Hindlimb muscle (tissue), 1 donor: ENCODE results near the gene UQCC2. TPM values are rescaled to one million over a fixed set of nuclear protein-coding genes. Genes with fewer than 3 reads are reported as not detected.
A peak's percentile ranks its signal among the peaks of the same experiment; 100 is the strongest.

ENCODE experiments used
- DNase-seq: peaks from one replicate; pipeline ENCODE4 v3.0.0-alpha.2; 2013
- polyA plus RNA-seq: library from polyadenylated mRNA; unstranded; fragments of 120-200 nt; gene quantifications from one replicate; pipeline ENCODE4 v1.2.1, GENCODE V29; 2013; ENCODE audit not compliant: insufficient read length

Gene UQCC2
- polyA plus RNA-seq, 1 donor = 68.2 TPM

DNA sequence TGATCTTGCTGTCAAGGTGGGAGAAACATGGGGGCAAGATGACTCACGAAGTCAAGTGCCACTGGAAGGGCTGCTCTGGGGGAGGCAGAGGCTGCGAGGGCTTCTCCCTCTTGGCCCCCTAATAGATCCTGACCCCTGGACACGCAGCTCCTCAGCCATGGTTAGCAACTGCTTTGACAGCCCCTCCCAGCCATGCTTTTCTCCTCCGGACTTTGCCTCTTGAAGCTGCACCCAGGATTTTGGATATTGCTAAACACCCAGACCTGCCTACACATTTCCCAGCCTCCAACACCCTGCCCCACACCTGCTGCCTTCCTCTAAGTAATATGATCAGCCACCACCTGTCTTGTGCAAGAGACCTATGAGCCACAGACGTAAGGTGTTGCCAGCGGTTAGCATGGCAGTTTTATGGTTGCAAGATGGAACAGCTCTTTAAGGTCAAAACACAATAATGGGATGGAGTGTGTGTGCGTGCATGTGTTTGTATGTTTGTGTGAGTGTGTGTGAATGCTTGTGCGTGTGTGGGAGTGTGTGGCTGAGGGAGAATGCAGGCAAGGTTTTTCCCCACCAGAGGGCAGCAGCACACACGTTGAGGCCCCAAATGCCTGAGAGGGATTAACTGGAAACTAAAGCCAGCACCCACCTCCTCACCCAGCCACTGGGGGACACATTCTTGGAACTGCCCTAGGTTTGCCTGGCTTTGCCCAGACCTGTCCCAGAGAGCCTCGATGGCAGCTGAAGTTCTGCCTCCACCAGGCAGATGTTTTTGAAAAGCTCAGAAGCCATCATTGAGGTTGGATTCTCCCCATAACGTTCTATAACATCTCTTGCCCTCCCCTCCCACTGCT, 32.7 kb upstream of the UQCC2 start:
- DNase-seq = peak; percentile 59

DNA sequence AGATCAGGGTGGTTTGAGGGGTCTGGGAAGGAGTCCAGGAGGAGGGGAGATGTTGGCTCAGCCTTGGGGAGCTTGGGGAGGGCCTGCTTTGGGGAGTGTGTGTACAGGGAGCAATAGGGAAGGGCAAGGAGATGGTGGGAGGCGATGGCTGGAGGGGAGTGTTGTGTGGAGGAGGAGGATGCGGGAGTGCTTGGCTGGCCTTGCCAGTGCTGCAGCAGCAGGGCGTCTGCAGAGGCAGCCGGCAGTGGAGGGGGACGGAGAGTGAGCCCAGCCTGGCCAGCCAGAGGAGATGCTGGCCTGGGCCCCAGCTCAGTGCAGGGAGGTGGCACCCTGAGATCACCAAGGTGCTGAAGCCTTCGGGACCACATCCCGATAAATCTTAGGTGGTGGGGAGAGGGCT, 31.3 kb upstream of the UQCC2 start:
- DNase-seq = no peak

DNA sequence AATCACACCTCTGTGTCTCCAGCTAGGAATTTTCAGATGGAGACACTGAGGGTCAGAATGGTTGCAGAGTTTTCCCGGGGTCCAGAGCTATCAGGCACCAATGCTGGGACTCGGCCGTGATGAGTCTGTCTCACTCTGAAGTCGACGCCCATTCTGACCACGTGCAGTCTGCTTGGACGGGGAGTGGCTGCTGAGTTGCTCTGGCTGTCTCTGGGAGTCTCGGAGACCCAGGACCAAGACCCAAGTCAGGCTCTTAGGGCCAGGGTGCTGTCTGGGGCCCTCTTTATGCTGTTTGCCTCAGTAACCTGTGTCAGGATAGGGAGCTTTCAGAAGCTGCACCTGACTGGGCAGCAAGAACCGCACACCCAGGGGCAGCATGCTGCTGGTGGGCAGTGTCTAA, 30.6 kb upstream of the UQCC2 start:
- no peak for DNase-seq

DNA sequence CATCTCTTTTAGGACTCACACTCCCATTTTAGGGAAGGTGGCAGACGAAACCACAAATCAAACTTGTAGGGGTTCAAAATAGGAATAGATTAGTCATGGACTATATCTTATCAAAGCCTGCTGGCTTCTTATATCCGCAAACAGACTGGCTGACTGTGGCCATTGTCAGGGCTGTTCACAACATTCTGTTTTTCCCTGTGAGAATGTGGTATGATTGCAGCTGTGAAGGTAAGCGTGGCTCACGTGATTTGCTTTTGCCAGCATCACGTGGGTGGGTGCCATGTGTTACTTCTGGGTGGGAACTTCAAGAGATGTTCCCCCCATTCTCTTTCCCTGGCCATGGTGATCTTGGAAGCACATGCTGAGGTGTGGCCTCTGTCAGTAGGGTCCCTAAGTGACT, 29.3 kb upstream of the UQCC2 start:
- DNase-seq = no peak

DNA sequence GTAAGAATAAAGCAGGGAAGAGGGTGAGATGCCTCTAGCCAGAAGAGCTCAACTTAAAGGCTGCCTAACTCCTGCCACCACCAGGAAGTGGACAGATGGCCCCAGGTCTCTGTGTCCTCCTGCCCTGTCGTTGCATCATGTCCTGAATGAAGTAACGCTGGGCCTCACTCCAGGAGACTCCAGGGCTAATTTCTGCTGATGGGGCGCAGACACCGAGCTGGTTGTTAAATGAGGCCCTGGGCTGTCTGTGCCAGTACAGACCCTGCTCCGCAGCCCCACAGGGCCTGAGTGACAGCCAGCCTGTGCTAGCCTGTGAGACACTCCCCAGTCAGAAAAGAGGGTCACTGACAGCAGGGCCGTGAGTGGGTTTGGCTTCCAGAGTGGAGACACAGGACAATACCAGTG, 28.7 kb upstream of the UQCC2 start:
- DNase-seq = no peak

DNA sequence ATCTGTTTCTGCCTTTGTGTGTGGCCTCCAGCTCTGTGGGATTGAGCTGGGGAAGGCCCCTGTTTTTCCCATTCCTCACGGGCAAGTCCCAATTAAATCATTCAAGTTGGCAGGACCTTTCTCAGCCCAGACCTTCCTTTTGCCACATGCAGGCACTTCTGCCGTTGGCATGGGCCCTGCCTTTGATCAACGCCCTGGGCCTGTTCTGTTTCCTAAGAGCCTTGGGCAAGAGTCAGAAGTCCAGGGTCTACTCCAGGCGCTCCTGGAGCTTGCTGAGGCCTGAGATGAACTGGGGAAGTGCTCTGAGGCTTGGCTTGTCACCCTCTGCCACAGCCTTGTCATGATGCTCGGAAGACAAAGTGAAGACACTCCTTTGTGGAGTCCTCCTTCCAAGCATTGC, 28.1 kb upstream of the UQCC2 start:
- DNase-seq = no peak

DNA sequence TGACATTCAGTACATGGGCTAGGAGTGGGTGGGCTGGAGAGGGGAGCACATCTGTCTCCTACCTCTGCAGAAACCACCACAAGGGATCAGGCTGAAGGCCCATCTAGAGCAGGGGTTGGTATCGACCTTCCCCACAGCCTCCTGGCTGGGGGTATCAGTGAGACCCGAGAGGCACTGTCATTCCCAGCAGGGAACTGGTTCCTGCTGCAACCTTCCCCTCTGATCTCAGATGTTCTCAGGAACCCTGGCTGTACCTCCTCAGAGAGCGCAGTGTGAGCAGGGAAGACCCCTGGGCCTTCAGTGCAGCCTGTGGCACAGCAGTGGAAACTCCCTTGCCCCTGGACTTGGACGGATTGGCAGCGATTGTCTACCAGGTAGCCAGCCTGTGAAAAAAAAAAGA, 27.4 kb upstream of the UQCC2 start:
- no peak for DNase-seq

DNA sequence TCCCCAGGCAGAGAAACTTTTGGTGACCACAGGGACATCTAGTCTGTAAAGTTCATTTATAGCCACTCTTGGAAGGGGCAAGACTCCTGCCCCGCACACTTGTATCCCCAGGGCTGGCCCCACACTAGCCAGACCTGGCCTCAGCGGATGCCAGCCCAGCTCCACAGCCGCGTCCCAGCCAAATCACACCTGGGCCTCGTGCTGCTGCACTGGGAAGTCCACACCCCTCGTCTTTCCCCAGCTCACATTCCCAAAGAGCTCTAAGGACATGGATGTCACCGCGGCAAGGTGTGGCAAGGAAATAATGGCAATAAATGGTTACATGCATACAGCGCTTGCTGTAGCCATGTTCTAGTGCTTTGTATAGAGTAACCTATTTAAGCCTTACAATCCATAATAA, 26.7 kb upstream of the UQCC2 start:
- DNase-seq = no peak

DNA sequence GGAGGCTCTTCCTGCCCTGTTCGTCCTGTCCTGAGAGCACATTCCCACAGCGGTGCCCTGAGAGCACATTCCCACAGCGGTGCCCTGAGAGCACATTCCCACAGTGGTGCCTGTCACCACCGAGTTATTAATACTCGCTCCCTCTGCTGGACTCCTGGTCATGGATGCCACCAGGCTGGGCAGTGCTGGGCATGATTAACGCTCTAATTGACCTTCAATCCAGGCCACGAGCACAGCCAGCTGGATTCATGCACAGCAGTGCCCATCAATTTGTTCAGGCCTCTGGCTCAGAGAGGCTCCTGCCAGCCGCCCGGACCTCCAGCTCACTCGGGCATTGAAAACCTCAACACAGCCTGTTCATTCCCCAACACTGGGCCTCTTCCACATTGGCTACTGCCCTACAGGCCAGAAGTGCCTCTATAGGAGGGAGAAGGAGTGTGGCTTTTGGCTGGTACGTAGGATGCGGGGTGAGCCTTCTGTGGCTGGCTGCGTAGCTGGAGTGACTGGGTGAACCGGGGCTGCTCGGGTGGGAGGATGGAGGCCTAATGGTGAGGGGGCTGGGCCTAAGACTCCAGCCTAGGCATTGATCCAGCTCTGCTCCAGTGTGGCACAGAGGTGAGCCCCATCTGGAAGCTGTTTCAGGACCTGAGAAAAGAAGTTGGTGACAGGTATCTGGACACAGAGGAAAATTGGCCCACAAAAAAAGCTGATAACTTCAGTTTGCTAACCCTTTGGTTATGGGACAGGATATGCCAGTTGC, 25.9 kb upstream of the UQCC2 start:
- no peak for DNase-seq

DNA sequence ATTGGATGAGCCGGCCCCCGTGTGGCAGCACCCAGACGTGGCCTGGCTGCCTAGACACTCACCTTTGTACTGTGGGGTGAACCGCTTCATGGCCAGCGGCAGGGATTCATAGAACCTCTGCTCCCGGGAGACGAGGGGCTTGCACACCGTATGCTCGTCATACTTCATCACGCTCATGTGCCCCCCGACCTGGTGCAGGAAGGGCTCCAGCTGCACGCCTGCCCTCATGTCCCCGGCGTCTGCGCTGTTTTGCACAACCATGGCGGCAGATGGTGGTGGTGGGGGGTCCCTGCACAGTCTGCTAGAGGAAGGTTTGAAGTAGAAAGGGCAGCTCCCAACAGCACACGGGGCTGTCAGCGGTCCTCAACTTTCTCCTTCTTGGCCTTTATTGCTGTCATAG, 23.7 kb upstream of the UQCC2 start:
- DNase-seq = no peak

DNA sequence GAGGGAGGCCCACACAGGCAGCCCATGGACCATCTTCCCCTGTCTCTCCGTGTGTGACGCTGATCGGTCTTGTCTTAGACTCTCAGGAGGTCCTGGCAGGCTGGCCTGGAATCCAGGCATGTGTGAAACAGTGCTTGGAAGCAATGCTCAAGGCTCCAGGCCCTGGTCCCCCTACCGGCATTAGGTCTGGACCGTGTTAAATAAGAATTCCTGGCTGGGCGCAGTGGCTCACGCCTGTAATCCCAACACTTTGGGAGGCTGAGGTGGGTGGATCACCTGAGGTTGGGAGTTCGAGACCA, 22.2 kb upstream of the UQCC2 start:
- DNase-seq = no peak

DNA sequence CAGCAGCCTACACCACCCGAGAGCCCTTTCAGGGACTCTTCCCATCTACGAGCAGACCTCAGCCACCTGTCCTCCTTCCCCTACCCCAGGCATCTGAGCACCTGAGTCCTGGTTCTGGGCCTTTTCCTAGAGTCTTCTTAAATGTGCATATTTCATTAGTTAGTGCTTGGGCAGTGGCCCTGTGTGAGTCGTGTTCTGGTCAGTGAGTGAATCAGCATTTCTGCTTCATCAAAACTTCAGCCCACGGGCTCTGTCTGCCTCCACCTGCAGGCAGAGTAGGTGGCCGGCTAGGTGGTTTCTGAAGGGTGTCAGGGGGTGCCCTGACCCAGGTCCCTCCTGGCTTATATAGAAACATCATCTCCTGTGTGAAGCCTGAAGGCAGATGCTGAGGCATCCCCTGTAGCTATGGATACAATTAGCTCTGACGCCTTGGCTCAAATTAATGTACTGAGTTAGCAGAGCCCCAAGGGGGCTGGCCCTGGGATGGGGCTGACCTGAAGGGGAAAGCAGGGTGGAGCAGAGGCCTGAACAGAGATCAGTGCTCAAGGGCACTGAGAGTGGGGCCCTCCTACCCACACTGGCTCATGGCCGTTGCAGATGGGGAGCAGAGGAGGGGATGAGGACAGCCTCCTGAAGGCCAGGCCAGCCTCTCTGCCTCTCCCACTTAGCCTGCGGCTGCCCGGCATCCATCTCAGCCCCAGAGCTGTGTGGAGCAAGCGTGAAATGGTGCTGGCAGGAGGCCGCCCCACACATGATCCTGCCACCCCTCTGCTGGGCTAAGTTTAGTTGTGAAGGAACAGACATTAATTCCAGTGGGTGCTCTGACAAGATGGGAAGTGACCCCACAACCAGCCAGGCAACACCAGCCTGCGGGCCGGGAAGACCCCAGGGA, 21.6 kb upstream of the UQCC2 start:
- no peak for DNase-seq

DNA sequence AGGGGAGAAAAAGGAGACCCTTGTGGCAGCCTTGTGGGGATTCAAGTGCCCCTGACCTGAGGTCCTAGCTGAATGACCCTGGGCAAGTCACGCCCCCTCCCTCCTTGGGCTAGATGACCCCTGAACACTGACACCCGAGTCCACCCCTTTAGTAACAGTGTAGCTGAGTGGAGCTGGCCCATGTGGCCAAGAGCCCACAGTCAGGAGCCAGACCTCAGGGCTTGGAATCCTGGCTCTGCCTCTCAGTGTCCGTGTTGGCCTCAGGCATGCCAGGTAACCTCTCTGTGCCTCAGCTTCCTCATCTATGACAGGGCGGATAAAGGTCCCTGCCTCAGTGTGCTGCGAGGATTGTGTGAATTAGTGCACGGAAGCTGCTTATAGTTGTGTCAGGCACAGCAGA, 20.9 kb upstream of the UQCC2 start:
- DNase-seq = no peak

DNA sequence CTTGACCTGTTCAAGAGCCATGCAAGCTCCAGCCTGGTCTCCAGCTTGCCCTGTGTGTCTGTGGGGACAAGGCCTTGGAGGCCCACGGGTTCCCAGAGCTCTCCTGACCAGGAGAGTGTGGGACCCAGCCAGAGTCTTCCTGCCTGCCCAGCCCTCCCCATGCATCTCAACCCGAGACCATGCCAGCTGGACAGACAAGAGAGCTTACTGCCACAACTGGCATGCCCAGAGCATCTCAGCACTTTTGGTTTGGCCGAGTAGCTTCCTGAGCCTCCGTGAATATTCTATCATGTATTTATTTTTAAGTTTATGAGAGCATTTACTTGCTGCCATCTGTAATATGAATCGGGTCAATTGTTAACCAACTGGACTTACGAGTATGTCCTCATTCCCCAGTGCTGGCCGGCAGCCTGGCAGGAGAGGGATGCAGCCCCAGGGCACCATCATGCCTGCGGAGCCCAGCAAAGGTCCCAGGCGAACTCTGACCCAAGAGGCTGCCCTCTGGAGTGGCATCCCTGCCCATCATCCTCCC, 20.3 kb upstream of the UQCC2 start:
- DNase-seq = no peak

DNA sequence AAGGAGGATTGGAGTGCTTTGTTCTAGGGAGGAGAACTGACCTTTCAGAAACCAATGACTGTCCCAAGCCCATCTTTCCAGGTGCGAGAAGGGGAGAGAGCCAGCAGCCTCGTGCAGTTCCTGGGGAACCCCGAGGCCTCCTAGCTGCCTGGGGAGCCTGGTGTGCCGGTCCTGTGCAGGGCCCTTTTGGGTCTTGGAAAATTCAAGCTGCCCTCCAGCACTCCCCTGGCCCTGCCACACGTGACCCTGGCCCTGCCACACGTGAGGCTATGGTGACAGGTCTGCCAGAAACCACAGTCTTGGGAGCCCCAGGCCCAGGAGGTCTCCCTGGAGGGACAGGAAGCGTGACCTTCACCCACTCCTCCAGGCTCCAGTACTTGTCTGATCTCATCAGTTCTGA, 19.5 kb upstream of the UQCC2 start:
- DNase-seq = no peak

DNA sequence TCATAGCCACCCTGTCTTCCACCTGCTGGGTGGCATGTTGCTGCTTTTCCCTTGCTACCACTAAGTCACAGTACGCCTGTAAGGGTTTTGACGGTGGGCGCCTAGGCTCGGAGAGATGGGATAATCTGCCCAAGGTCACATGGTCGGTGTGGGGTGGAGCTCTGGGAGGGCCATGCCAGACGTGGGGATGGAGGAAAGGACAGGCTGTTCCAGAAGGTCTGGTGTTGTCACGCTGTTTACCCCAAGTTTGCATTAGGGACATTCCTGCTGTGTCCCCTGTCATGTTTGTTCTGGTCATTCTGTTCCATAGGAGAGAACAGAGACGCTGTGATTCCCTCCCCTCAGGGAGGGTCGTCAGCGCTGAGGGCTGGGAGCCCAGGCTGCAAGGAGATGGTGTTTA, 19.1 kb upstream of the UQCC2 start:
- DNase-seq = no peak

DNA sequence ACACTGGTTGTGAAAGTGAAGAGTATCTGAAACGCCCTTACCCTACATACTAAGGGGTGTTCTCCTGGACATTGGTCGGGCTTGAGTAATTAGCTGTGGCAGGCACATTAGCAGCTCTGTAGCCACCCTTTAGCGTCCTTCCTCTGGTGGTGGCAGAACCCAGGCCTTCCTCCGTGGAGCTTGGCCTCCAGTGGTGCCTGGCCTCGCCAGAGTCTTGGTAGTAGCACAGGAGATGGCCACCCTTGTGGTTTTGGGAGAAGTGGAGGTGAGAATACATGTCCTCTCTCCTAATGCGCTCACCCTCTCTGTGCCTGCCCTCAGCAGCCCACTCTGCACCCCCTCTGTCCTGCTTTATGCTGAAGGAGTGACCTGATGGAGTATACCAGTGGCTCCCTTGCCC, 17.6 kb upstream of the UQCC2 start:
- no peak for DNase-seq

DNA sequence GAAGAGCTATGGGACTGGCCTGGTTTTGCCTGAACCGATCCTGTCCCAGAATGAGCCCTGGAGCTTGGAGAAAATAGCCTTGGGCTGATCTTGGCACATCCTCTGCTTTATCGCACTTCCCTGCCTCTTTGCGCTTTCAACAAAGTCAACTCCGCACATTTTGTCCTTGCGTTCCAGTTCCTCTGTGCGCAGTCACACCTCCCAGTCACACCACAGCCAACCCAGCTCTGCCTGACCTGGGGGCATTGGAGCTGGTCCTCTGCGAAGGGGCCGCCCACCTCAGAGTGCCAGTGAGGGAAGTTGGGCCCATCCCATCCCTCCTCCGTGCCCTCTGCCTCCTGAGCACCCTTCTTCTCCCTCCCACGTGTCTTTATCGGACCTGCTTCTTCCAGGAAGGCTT, 16.9 kb upstream of the UQCC2 start:
- no peak for DNase-seq

DNA sequence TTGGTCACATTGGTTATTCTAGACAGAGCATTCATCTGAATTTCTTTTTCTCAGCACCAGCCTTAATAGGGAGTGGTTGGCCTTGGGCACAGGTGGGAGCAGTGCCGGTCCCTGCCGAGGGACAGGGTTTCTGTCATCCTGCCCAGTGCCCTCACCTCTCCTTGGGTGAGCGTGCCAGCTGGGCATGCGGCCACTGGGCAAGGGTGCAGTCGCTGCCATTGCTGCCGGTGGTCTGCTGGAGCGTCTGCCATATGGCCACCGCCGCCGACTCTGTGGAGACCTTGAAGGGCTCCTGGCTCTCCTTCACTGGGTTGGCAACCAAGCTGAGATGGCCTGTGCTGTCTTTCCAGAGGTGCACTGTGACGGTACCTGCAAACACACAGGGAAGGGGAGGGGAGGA, 16.4 kb upstream of the UQCC2 start:
- no peak for DNase-seq

DNA sequence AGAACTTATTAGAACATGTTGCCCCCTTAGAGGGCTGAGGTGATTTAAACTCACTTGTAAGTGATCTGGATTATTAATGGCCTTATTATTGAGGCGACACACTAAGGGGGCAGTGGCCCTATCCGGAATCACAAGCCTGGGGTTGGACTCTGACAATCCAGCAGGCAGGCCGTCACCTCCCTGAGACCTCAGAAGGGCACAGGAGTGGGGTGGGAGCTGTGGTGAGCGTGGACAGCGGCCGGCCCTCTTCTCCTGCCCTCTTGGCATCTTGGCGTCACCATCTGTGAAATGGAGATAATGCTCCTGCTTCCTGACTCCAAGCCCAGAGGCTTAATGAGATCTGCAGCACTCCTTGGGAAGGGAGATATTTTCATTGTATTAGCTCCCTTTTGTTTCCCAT, 15.6 kb upstream of the UQCC2 start:
- no peak for DNase-seq

DNA sequence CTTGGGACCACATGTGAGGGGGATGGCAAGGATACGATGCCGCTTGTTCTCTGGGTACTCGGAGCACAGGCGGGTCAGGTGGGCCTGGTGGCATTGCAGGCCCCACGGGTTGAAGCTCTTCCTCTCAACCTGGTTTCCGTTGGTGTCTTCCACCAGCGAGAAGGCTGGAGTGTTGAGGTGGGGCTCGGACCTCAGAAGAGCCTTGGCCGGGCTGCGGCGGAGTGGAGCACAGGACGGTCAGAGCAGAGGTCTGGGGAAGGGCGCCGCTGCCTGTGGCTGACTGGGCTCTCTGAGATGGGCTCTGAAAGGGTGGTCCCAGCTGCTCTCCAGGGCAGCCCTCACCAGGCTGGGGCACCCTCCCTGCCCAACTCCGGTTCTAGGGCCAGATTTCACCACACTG, 15.2 kb upstream of the UQCC2 start:
- DNase-seq = no peak

DNA sequence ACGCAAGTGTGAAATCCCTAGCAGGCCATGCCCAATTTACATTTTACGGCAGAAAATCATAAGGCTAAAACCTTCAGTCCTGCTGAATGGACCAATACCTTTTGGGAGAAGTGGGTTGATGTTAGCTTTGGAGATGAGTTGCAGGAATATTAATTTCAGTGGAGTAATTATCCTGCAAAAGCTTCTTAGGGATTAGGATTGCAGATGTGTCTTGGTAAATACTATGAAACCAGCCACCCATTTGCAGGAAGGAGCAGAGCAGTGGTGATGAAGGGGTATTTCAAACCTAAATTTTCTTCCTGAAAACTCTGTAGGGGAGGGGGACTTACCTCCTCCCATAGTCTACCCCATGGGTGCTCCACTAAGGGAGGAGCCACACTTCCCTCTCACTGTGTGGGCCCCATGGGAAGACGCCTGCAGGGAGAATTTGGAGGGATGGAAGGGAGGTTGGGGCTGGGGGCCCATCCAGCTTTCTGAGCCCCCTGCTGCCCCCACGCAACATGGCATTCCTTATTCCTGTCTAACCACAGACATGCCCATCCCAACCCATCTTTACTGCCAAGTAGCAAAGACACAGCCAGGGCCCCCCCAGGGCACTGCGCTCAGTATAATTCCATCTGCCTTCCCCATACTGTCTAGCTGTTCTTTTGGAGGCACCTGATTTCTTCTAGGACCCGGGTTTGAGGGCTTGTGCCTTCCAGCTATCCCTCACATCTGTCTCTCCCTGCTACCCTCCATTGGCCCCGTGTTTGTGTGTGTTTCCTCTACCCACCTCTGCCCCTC, 14.6 kb upstream of the UQCC2 start:
- DNase-seq = no peak
